COLO829 (cell line): Measurements from ENCODE around the gene GIPC2.
"Not testable (repeated sequence)": the region's sequence is repeated elsewhere in the genome, so short reads cannot be mapped to it uniquely, and the experiment has no call there.

Experiments used
- DNase-seq: peaks from one replicate; pipeline ENCODE4 v3.0.0; 2012; ENCODE audit warnings: low spot score

The GIPC2 gene

GRCh38 chr1:78045926-78046778 is at the start of gene GIPC2:
GIPC2 (plus strand) TSS chr1:78045966; CDS start chr1:78046095, 129 bp downstream.
- no peak for DNase-seq

- DNase-seq, result no peak
Measured at GRCh38 chr1:77996734-77997133, 49.0 kb upstream of the GIPC2 start.

- not testable (repeated sequence) for DNase-seq
Measured at GRCh38 chr1:78000536-78000935, 45.2 kb upstream of the GIPC2 start.

DNA sequence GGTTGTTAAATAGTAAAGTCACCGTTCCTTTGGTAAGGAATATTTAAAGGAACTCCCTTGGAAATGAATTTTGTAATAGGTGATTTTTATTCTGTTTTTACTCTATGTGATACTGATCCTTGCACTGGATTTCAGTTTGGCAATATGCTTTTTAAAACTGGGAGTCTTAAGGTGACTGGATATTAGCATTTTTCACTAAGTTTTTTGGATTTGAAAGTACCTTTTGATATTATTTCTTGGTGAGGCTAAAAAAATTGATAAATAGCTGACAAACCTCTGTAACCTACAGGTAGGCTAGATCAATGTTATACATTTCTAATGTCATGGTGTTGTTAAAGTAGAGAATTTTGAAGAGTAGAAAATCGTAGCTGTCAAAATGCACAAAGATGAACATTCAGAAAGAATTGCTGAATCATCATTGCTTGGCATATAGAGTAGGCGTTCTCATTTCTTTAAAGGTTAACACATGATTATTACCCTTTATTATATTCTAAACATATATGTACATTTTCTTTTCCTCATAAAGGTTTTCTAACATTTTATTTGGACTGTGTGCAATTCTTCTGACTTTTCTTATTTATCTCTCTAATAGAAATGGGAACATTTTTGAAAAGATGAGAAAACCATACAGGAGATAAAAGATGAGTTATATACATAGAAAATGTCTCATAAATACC is 42.6 kb upstream of the GIPC2 start:
- DNase-seq, result peak; percentile 30

GRCh38 chr1:78003882-78004718 is 41.7 kb upstream of the GIPC2 start:
- peak; percentile 41 for DNase-seq

GRCh38 chr1:78004719-78005447 is 40.9 kb upstream of the GIPC2 start, which contains the start of gene DNAJB4:
DNAJB4 (plus strand) TSS chr1:78004939; CDS start chr1:78005111, 172 bp downstream.
- peak; percentile 81 for DNase-seq

- no peak for DNase-seq
Measured at GRCh38 chr1:78005448-78005722, 40.4 kb upstream of the GIPC2 start.

GRCh38 chr1:78005755-78006154 is 40.0 kb upstream of the GIPC2 start:
- DNase-seq, result peak; percentile 27

DNA sequence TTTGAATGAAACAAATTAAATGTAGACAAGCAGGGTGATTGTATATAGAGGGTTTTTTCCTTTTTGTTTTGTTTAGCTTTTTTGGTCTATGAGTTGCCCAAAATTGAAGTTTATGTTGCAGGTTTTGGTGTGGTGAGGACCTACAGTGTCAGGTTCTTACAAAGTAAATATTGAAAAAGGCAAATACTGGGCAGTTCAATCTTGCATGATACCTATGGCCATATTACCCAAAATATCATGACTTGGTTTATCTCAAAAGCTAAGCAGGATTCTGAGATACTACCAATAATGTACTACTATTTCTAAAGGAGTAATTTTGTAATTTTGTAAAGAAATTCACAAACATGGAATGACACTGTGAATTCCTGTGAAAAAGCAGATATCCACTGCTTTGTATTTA is 39.2 kb upstream of the GIPC2 start:
- no peak for DNase-seq

DNA sequence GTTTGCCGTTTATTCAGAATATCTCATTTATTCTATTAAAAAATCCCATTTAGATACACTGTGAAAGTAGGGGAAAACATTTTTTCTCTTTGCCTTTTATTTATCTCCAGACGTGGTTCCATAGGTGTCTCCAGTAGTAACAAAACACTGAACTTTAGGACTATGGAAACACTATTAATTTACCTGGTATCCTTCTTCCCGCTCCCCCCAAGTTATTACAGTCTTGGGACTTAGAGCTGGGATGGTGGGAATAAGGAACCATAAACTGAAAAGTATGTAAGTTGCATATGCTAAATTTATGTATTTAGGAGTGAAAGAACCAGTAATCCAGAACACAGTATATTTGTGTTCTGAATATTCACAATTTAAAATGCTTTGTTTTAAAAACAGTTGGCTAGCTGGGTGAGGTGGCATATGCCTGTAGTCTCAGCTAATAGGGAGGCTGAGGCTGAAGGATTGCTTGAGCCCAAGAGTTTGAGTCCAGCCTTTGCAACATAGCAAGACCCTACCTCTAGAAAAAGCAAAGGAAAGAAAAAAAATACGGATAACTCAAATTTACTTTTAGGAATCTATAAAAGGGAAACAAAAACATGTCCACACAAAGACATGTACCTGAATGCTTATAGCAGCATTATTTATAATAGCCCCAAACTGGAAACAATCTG is 38.0 kb upstream of the GIPC2 start:
- DNase-seq, result no peak

GRCh38 chr1:78009276-78009675 is 36.5 kb upstream of the GIPC2 start:
- no peak for DNase-seq

DNA sequence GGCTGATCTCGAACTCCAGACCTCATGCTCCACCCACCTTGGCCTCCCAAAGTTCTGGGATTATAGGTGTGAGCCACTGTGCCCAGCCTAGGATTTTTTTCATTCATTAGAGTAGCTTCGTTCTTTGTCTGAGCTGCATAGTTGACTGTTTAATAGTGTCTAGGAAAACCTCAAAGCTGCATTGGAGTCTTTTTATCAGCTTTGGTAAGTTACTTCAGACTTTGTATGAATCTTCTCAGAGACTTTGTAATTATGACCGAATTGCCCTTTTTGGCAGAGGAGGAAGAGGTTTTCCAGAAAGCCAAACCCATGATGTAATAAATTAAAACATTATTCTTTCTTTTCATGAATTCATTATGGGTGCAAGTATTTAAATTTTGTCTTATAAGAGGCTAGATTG is 35.9 kb upstream of the GIPC2 start:
- no peak for DNase-seq

- DNase-seq, result no peak
Measured at GRCh38 chr1:78011050-78011449, 34.7 kb upstream of the GIPC2 start.

- no peak for DNase-seq
Measured at GRCh38 chr1:78015148-78015547, 30.6 kb upstream of the GIPC2 start.

DNA sequence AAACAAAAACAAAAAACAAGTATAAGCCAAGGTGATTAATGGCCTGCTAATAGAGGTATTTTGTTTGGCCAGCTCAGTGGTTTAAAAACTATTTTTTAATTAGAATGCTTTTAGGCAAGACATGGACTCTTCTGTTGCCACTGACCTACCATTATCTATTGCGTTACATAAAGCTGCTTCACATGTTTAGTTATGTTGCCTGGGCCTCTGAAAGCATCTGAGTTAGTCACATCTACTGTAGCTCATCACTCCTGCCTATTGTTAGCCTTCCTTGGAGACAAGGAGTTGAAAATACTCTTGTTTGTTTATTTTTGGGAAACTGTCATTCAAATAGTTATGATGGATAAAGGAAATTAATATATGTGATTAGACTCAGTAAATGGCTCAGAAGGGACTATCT is 26.7 kb upstream of the GIPC2 start:
- DNase-seq, result no peak

DNA sequence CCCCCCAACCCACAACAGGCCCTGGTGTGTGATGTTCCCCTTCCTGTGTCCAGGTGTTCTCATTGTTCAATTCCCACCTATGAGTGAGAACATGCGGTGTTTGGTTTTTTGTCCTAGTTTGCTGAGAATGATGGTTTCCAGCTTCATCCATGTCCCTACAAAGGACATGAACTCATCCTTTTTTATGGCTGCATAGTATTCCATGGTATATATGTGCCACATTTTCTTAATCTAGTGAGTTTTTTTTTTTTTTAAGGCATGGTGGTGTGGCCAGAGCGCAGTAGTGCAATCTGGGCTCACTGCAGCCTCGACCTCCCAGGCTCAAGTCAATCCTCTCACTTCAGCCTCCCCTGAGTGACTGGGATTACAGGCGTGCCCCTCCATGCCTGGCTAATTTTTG is 24.6 kb upstream of the GIPC2 start:
- not testable (repeated sequence) for DNase-seq

DNA sequence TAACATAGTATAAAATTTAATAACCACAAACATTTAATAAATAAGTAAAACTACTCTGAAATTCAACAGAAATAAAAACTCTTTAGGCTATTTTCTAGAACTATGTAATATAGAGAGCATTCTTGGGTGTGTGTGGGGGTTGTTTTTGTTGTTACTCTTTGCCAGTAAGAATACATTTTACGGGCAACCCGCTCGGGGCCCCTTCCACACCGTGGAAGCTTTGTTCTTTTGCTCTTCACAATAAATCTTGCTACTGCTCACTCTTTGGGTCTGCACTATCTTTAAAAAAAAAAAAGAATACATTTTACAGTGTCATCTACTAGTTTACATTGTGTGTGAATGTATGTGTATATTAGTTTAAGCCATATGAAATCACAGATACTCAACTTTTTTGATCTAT is 16.0 kb upstream of the GIPC2 start:
- no peak for DNase-seq

DNA sequence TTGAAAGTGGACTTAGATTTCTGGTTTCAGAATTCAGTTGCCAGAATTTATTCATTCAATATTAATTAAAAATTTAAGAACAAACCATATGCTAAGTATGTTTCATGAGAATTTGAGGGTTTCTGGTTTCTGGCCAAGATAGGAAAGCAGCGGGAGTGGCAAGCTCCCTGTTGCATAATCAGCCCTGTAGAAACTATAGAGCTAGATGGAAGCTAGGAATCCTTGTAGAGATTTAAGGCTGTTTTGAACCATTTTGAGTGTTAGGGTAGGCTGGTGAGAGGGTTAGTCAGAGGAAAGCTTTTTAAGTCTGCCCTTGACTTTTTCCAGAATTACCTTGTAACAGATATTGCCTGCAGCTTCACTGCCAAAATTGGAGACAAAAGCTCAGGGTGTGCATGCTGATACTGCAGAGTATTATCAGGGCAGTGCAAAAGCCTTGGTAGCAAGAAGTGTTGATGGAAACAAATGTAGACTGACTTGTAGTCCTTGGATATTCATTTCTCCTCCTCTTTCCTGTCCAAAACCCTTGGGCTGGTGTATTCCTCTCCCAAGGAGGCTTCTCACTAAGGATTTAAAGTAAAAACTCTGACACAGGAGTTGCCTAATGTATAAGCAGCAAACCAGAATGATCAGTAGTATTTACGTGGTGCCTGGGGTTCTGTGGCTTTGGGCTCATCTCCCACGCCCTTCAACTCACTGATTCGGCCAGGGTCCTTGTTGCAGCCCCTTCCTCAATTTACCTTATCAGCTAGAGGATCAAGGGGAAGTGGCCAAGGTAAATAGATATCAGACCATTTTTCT is 12.6 kb upstream of the GIPC2 start:
- DNase-seq, result no peak

DNA sequence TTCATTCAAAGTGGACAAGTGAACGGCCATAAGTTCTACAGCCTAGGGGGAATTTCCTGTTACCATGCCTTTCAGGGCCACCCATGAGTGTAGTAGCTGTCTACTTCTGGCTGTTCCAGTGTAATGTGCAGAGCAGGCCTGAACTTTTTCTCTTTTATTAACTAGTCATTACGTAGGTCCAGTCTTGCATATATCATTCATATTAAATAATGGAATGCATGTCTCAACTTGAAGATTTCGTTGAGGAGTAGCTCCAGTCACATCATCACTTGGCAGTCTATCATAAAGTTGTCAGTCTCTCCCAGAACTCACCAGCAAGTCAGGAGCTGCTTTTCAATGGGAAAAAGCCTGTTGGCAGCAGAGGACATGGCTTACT is 12.0 kb upstream of the GIPC2 start:
- DNase-seq, result no peak

- DNase-seq, result no peak
Measured at GRCh38 chr1:78035121-78035520, 10.6 kb upstream of the GIPC2 start.

- no peak for DNase-seq
Measured at GRCh38 chr1:78036450-78036849, 9.3 kb upstream of the GIPC2 start.
